Fibroblast of the aortic adventitia (primary cell): ENCODE data around the gene TMTC2. TPM values are rescaled to one million over a fixed set of nuclear protein-coding genes. Genes with fewer than 3 reads are reported as not detected.

ENCODE experiments used
- DNase-seq: peaks from one replicate; pipeline ENCODE4 v3.0.0-alpha.2; 2010; ENCODE audit warnings: low read depth
- H3K4me3 ChIP-seq: 2 replicates; pipeline ENCODE4 v1.5.1; 2011; ENCODE audit warnings: low read depth, mild to moderate bottlenecking, control low read depth, low read length, moderate library complexity
- total RNA-seq: library from RNA; depleted of rRNA; stranded (reverse); fragments of >200 nt; gene quantifications from 2 replicates; pipeline ENCODE4 v1.2.3, GENCODE V29; 2012; ENCODE audit warnings: low replicate concordance
- TF ChIP-seq, protein P1 (sequence below): IDR thresholded peaks from 2 replicates; pipeline ENCODE4 v1.5.1; 2011; ENCODE audit warnings: mild to moderate bottlenecking, low read length, control low read depth, inconsistent platforms; ENCODE audit not compliant: insufficient read depth

The TMTC2 gene
- total RNA-seq, 1 donor = 21.1 TPM

GRCh38 chr12:82740129-82741000, 53.7 kb downstream of the TMTC2 start:
- TF ChIP-seq, protein P1, sequence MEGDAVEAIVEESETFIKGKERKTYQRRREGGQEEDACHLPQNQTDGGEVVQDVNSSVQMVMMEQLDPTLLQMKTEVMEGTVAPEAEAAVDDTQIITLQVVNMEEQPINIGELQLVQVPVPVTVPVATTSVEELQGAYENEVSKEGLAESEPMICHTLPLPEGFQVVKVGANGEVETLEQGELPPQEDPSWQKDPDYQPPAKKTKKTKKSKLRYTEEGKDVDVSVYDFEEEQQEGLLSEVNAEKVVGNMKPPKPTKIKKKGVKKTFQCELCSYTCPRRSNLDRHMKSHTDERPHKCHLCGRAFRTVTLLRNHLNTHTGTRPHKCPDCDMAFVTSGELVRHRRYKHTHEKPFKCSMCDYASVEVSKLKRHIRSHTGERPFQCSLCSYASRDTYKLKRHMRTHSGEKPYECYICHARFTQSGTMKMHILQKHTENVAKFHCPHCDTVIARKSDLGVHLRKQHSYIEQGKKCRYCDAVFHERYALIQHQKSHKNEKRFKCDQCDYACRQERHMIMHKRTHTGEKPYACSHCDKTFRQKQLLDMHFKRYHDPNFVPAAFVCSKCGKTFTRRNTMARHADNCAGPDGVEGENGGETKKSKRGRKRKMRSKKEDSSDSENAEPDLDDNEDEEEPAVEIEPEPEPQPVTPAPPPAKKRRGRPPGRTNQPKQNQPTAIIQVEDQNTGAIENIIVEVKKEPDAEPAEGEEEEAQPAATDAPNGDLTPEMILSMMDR = no peak
- DNase-seq = peak; percentile 80
- no peak overlapping the region for H3K4me3 ChIP-seq

- H3K4me3 ChIP-seq = no peak overlapping the region
- TF ChIP-seq, protein P1 = no peak
- no peak for DNase-seq
These were observed 58.5 kb downstream of the TMTC2 start for GRCh38 chr12:82745063-82745674.

- TF ChIP-seq, protein P1 = no peak
These were observed 59.1 kb downstream of the TMTC2 start for GRCh38 chr12:82745807-82746206.

DNA sequence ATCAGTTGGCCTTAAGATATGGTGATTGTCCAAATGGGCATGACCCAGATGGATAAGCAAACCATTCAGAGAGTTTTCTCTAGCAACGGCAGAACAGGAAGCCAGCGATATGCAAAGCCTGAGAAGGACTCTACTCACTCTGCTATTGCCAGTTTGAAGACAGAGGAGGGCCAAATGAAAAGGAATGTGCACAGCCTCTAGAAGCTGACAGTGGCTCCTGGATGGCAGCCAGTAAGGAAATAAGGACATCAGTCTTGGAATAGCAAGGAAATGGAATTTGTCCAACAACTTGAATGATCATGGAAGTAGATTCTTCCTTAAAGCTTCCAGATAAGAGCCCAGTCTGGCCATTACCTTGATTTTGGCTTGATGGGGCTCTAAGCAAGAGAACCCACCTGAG, 60.0 kb downstream of the TMTC2 start:
- TF ChIP-seq, protein P1 = no peak
- DNase-seq = no peak

More at GRCh38 chr12:82745807-82746206, 59.1 kb downstream of the TMTC2 start:
- no peak overlapping the region for H3K4me3 ChIP-seq
- DNase-seq = no peak

GRCh38 chr12:82749015-82749414, 62.3 kb downstream of the TMTC2 start:
- no peak overlapping the region for H3K4me3 ChIP-seq
- DNase-seq = no peak
- TF ChIP-seq, protein P1 = no peak

More for the DNA sequence above, 60.0 kb downstream of the TMTC2 start:
- H3K4me3 ChIP-seq = no peak overlapping the region

GRCh38 chr12:82754856-82755255, 68.2 kb downstream of the TMTC2 start:
- TF ChIP-seq, protein P1 = no peak
- peak; percentile 41 for DNase-seq
- no peak overlapping the region for H3K4me3 ChIP-seq
